Activated naive CD8-positive, alpha-beta T cell (primary cell): ENCODE results near the gene SPRED3.
A peak's percentile ranks its signal among the peaks of the same experiment; 100 is the strongest.
"Not testable (repeated sequence)": the region's sequence is repeated elsewhere in the genome, so short reads cannot be mapped to it uniquely, and the experiment has no call there.

Experiments used
- H3K27ac Mint-ChIP-seq: one replicate; pipeline ENCODE4 v1.8.0; 2021; ENCODE audit warnings: mixed read lengths
- H3K27me3 Mint-ChIP-seq: one replicate; pipeline ENCODE4 v1.8.0; 2021; ENCODE audit warnings: mixed read lengths
- H3K36me3 Mint-ChIP-seq: one replicate; pipeline ENCODE4 v1.8.0; 2021; ENCODE audit warnings: mixed read lengths
- H3K4me1 Mint-ChIP-seq: one replicate; pipeline ENCODE4 v1.8.0; 2021; ENCODE audit warnings: low read depth, mixed read lengths
- H3K4me3 Mint-ChIP-seq: one replicate; pipeline ENCODE4 v1.8.0; 2021; ENCODE audit warnings: mild to moderate bottlenecking, mixed read lengths
- H3K9me3 Mint-ChIP-seq: one replicate; pipeline ENCODE4 v1.8.0; 2021; ENCODE audit warnings: low read depth, mixed read lengths

The SPRED3 gene, protein sequence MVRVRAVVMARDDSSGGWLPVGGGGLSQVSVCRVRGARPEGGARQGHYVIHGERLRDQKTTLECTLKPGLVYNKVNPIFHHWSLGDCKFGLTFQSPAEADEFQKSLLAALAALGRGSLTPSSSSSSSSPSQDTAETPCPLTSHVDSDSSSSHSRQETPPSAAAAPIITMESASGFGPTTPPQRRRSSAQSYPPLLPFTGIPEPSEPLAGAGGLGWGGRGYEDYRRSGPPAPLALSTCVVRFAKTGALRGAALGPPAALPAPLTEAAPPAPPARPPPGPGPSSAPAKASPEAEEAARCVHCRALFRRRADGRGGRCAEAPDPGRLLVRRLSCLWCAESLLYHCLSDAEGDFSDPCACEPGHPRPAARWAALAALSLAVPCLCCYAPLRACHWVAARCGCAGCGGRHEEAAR

DNA sequence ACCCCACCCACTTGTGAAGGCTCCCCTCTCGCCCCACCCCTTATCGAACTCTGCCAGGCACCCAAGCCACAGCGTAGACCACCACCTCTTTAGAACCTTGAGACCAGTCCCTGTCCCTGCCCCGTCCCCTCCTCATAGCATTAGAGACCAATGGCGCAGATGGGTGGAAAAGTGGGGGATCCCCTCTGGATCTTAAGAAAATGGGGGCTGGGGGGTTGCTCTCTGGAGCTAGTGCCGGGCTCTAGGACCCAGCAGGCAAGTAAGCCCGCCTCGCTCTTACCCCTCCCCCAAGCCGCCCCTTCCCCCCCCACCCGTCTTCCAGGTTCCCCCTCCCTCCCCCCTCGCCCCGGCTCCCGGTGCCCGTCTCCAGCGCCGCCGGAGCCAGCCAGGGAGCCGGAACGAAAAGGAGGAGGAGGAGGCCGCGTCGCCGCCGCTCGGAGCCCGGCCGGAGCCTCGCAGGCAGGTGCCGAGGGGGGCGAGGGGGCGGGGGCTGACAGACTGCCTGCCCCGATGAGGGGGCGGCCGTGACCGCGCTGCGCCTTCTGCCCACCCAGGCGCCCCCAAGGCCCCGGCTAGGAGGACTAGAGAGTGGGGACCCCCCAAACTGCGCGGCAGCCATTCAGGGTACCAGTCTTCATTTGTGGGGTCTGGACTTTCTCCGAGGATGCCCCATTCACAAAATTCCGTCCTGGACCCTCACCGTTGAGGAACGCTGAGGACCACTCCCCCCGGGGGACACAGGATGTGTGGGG is at the start of gene SPRED3:
Gene SPRED3, plus strand, starts transcription at position 349 of the 752 bp plus-strand sequence. CDS start 1,606 bp downstream, outside the sequence.
- peaks cover 18% of the 10 kb centered on the region for H3K4me1 Mint-ChIP-seq
- H3K27ac Mint-ChIP-seq = no peak within 1 kb of the TSS
- H3K4me3 Mint-ChIP-seq = peak within 1 kb of the TSS; percentile 91
- H3K36me3 Mint-ChIP-seq = peaks cover 6% of the 10 kb centered on the region
- H3K27me3 Mint-ChIP-seq = peaks cover 3% of the 10 kb centered on the region
- no peaks in the 10 kb centered on the region for H3K9me3 Mint-ChIP-seq

- H3K36me3 Mint-ChIP-seq, H3K9me3 Mint-ChIP-seq, H3K4me3 Mint-ChIP-seq, H3K27ac Mint-ChIP-seq, H3K27me3 Mint-ChIP-seq, H3K4me1 Mint-ChIP-seq: not testable (repeated sequence)
Observed at GRCh38 chr19:38339011-38339410, 49.5 kb upstream of the SPRED3 start.

GRCh38 chr19:38340927-38341326 is 47.6 kb upstream of the SPRED3 start:
- no peaks in the 10 kb centered on the region for H3K36me3 Mint-ChIP-seq
- peaks cover 10% of the 10 kb centered on the region for H3K4me1 Mint-ChIP-seq
- H3K4me3 Mint-ChIP-seq = no peak overlapping the region
- H3K27me3 Mint-ChIP-seq = no peaks in the 10 kb centered on the region
- H3K9me3 Mint-ChIP-seq = no peaks in the 10 kb centered on the region
- no peak overlapping the region for H3K27ac Mint-ChIP-seq

- H3K27ac Mint-ChIP-seq = no peak overlapping the region
- no peaks in the 10 kb centered on the region for H3K9me3 Mint-ChIP-seq
- no peak overlapping the region for H3K4me3 Mint-ChIP-seq
- H3K36me3 Mint-ChIP-seq = no peaks in the 10 kb centered on the region
- H3K27me3 Mint-ChIP-seq = no peaks in the 10 kb centered on the region
- H3K4me1 Mint-ChIP-seq = no peaks in the 10 kb centered on the region
Observed at GRCh38 chr19:38346837-38347236, 41.7 kb upstream of the SPRED3 start.

DNA sequence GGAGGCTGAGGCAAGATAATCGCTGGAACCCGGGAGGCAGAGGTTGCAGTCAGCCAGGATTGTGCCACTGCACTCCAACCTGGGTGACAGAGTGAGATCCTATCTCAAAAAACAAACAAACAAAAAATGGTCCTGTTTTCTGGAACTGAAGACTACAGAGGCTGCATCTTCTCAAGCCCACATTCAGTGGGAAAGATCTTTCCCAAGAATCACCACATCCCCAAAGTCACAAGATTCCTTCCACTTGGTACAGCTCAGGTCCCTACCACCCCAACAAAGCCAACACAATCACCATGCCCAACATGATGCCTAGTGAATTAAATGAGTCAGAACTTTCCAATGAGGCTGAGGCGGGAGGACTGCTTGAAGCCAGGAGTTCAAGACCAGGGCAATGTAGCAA is 37.6 kb upstream of the SPRED3 start:
- Mint-ChIP-seq H3K4me1 (no peaks in the 10 kb centered on the region), H3K27ac (no peak overlapping the region), H3K36me3 (no peaks in the 10 kb centered on the region), H3K4me3 (no peak overlapping the region), H3K9me3 (no peaks in the 10 kb centered on the region), H3K27me3 (no peaks in the 10 kb centered on the region)

GRCh38 chr19:38351865-38352395 is 36.6 kb upstream of the SPRED3 start:
- H3K4me1 Mint-ChIP-seq = no peaks in the 10 kb centered on the region
- H3K27me3 Mint-ChIP-seq = no peaks in the 10 kb centered on the region

DNA sequence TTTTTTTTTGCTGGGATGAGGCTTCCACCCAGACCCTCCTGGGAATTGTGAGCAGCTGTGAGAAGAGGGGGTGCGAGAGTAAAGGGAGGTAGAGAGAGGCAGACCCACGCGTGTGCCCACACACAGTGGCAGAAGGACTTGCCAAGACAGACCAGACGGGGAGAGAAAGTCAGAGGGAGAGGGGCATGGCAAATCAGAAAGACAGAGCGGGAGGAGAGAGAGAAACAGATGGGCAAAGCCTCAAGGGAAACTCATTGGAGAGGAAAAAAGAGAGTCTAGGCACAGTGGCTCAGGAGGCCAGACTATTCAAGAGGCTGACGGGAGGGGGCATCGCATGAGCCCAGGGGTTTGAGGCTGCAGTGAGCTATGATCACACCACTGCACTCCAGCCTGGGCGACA is 35.9 kb upstream of the SPRED3 start:
- Mint-ChIP-seq H3K4me1 (no peaks in the 10 kb centered on the region), H3K9me3 (no peaks in the 10 kb centered on the region), H3K36me3 (no peaks in the 10 kb centered on the region), H3K27me3 (no peaks in the 10 kb centered on the region), H3K4me3 (no peak overlapping the region), H3K27ac (no peak overlapping the region)

More at GRCh38 chr19:38351865-38352395, 36.6 kb upstream of the SPRED3 start:
- Mint-ChIP-seq H3K36me3 (no peaks in the 10 kb centered on the region), H3K27ac (no peak overlapping the region), H3K9me3 (no peaks in the 10 kb centered on the region), H3K4me3 (no peak overlapping the region)

DNA sequence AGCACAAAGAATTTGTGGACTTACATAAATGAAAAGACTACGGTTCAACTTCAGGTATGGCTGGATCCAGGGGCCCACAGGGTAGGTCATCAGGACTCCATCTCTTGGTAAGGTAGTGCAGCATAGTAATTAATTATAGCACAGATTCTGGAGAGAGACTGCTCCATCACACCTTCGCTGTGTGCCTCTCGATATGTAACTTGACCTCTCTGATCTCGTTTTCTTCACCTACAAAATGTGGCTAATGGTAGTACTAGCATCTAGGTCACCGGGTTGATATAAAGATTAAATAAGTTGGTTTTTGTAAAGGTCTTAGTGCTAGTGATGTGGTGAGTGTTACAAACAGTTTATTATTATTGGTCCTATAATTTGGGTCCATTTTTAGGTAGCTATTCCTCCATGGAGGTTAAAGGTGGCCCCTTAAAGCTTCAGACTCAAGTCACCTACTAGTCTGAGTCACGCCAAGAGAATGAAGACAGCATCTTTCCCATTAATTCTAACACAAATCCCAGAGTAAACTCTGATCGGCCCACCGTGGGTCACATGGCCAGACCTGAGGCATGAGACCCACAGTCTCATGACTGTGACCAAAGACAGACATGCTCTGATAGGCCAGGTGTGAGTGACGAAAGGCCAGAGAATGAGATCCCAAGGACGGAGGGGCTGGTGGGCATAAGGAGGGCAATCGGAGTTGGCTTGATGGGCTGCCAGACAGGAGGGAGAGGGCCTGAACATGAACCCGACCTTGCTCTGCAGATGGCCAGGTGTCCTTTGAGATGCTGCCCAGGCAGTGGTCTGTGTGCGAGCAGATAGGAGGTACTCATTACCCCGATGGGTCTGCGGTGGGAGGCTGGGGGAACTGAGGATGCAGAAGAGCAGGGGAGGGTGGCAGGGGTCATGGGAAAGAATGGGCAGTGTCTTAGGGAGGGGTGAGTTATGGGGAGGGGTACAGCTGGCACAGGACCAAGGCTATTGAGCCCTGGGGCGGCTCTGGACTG is 32.5 kb upstream of the SPRED3 start:
- no peaks in the 10 kb centered on the region for H3K36me3 Mint-ChIP-seq
- H3K9me3 Mint-ChIP-seq = no peaks in the 10 kb centered on the region
- H3K27ac Mint-ChIP-seq = no peak overlapping the region
- no peak overlapping the region for H3K4me3 Mint-ChIP-seq
- H3K4me1 Mint-ChIP-seq = peaks cover 4% of the 10 kb centered on the region
- H3K27me3 Mint-ChIP-seq = no peaks in the 10 kb centered on the region

GRCh38 chr19:38358071-38358470 is 30.4 kb upstream of the SPRED3 start:
- no peaks in the 10 kb centered on the region for H3K27me3 Mint-ChIP-seq
- H3K9me3 Mint-ChIP-seq = no peaks in the 10 kb centered on the region
- H3K36me3 Mint-ChIP-seq = no peaks in the 10 kb centered on the region
- H3K27ac Mint-ChIP-seq = no peak overlapping the region
- no peak overlapping the region for H3K4me3 Mint-ChIP-seq
- H3K4me1 Mint-ChIP-seq = peaks cover 8% of the 10 kb centered on the region

- H3K4me1 Mint-ChIP-seq = peaks cover 10% of the 10 kb centered on the region
- peak overlapping the region; percentile 3 for H3K4me3 Mint-ChIP-seq
- no peak overlapping the region for H3K27ac Mint-ChIP-seq
- H3K9me3 Mint-ChIP-seq = no peaks in the 10 kb centered on the region
- no peaks in the 10 kb centered on the region for H3K27me3 Mint-ChIP-seq
- no peaks in the 10 kb centered on the region for H3K36me3 Mint-ChIP-seq
Observed at GRCh38 chr19:38359242-38360021, 29.1 kb upstream of the SPRED3 start.

DNA sequence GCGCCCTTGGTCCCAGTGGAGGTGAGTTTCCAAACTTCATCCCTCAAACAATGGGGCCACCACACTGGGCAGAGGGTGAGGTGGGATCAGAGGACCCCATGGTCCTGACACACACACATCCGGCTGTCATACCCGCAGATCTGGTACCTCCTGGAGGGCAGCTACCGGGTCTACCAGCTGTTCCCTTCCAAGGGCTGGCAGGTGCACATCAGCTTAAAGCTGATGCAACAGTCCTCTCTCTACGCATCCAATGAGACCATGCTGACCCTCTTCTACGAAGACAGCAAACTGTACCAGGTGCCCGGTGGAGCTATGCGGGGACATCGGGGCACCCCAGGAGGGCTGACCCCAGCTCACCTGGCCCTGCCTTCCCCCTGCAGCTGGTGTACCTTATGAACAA is 28.1 kb upstream of the SPRED3 start:
- peaks cover 10% of the 10 kb centered on the region for H3K4me1 Mint-ChIP-seq
- no peaks in the 10 kb centered on the region for H3K36me3 Mint-ChIP-seq
- no peak overlapping the region for H3K27ac Mint-ChIP-seq
- H3K4me3 Mint-ChIP-seq = peak overlapping the region; percentile 81
- no peaks in the 10 kb centered on the region for H3K9me3 Mint-ChIP-seq
- no peaks in the 10 kb centered on the region for H3K27me3 Mint-ChIP-seq

DNA sequence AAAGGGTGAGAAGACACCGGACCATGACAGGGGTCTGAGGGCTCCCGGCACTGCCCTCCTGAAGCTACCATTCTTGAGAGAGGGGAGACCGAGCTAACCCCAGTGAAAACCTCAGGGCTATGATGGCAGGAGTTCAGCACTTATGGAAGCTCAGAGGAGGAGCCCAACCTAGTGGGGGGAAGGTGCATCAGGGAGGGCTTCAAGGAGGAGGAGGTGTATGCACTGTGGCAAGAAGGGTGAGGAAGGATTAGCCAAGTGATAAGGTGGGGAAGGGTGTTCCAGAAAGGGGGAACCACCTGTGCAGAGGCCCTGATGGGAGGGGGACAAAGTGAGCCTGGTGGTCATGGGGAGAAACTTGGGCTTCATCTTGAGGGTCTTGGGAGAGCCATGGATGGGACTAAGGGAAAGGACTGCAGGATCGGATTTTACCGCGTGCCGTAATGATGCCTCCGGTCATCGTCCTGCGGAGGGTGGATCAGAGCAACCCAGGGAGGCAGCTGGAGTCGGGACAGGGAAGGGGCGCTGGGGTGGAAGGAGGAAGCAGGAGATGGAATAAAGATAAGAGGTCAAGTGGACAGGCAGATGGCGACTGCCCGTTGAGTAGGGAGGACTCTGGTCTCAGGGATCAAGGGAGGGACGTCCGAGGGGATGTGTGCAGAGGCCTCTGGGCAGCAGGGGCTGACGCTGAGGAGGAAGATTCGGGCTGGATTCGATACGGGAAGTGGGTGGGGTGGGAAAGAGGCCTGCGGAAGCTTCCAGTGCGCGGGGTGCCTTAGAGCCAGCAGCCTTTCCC is 27.5 kb upstream of the SPRED3 start:
- no peak overlapping the region for H3K27ac Mint-ChIP-seq

GRCh38 chr19:38361633-38362075 is 26.8 kb upstream of the SPRED3 start:
- peaks cover 10% of the 10 kb centered on the region for H3K4me1 Mint-ChIP-seq
- H3K27ac Mint-ChIP-seq = no peak overlapping the region
- peaks cover 2% of the 10 kb centered on the region for H3K27me3 Mint-ChIP-seq
- no peaks in the 10 kb centered on the region for H3K36me3 Mint-ChIP-seq
- peak overlapping the region; percentile 81 for H3K4me3 Mint-ChIP-seq
- H3K9me3 Mint-ChIP-seq = no peaks in the 10 kb centered on the region

More for the DNA sequence above, 27.5 kb upstream of the SPRED3 start:
- no peaks in the 10 kb centered on the region for H3K9me3 Mint-ChIP-seq
- no peaks in the 10 kb centered on the region for H3K36me3 Mint-ChIP-seq
- H3K27me3 Mint-ChIP-seq = no peaks in the 10 kb centered on the region
- H3K4me1 Mint-ChIP-seq = peaks cover 10% of the 10 kb centered on the region
- H3K4me3 Mint-ChIP-seq = peak overlapping the region; percentile 81
